H9 (cell line): ENCODE measurements around the gene ACBD3. TPM values are rescaled to one million over a fixed set of nuclear protein-coding genes. Genes with fewer than 3 reads are reported as not detected.

Experiments used
- DNase-seq: peaks from one replicate; pipeline ENCODE4 v3.0.0-alpha.2; 2017
- H2AFZ ChIP-seq: one replicate; pipeline ENCODE4 v1.6.1; 2013; ENCODE audit warnings: mild to moderate bottlenecking, low read length, control low read depth, moderate library complexity
- H2AK5ac ChIP-seq: 2 replicates; pipeline ENCODE4 v1.6.1; 2013; ENCODE audit warnings: low read length, control low read depth, mixed read lengths; ENCODE audit not compliant: insufficient read length
- H2BK120ac ChIP-seq: one replicate; pipeline ENCODE4 v1.6.1; 2013; ENCODE audit warnings: low read depth, mild to moderate bottlenecking, low read length, control low read depth, inconsistent platforms; ENCODE audit not compliant: poor library complexity, severe bottlenecking
- H2BK12ac ChIP-seq: 2 replicates; pipeline ENCODE4 v1.6.1; 2013; ENCODE audit warnings: low read length, control low read depth, mixed read lengths, low read depth; ENCODE audit not compliant: insufficient read length
- H2BK15ac ChIP-seq: 2 replicates; pipeline ENCODE4 v1.6.1; 2013; ENCODE audit warnings: low read depth, low read length, control low read depth
- H2BK20ac ChIP-seq: one replicate; pipeline ENCODE4 v1.6.1; 2013; ENCODE audit warnings: low read depth, mild to moderate bottlenecking, low read length, control low read depth, inconsistent platforms; ENCODE audit not compliant: poor library complexity, severe bottlenecking
- H2BK5ac ChIP-seq: 2 replicates; pipeline ENCODE4 v1.6.1; 2013; ENCODE audit warnings: low read length, control low read depth, mixed read lengths; ENCODE audit not compliant: insufficient read length
- H3K14ac ChIP-seq: 2 replicates; pipeline ENCODE4 v1.6.1; 2013; ENCODE audit warnings: low read length, control low read depth; ENCODE audit not compliant: insufficient read depth
- H3K18ac ChIP-seq: 2 replicates; pipeline ENCODE4 v1.6.1; 2013; ENCODE audit warnings: low read depth, mild to moderate bottlenecking, mixed read lengths, low read length, control low read depth; ENCODE audit not compliant: insufficient read length
- H3K23ac ChIP-seq: 2 replicates; pipeline ENCODE4 v1.6.1; 2013; ENCODE audit warnings: low read length, control low read depth, mixed read lengths, low read depth; ENCODE audit not compliant: insufficient read length
- H3K23me2 ChIP-seq: 2 replicates; pipeline ENCODE4 v1.6.1; 2013; ENCODE audit warnings: low read depth, mild to moderate bottlenecking, mixed read lengths, low read length, control low read depth; ENCODE audit not compliant: insufficient read length, poor library complexity, severe bottlenecking
- H3K27ac ChIP-seq: 2 replicates; pipeline ENCODE4 v1.5.1; 2013; ENCODE audit warnings: low read length, control low read depth, mixed read lengths, low read depth; ENCODE audit not compliant: insufficient read length
- H3K27me3 ChIP-seq: 2 replicates; pipeline ENCODE4 v1.6.1; 2013; ENCODE audit warnings: low read length, control low read depth, inconsistent platforms; ENCODE audit not compliant: insufficient read depth
- H3K4ac ChIP-seq: 2 replicates; pipeline ENCODE4 v1.6.1; 2013; ENCODE audit warnings: low read depth, mild to moderate bottlenecking, control low read depth, inconsistent platforms, low read length, moderate library complexity
- H3K4me1 ChIP-seq: 2 replicates; pipeline ENCODE4 v1.6.1; 2013; ENCODE audit warnings: low read length, control low read depth, inconsistent platforms; ENCODE audit not compliant: insufficient read depth
- H3K4me2 ChIP-seq: 2 replicates; pipeline ENCODE4 v1.6.1; 2013; ENCODE audit warnings: low read length, control low read depth, mixed read lengths; ENCODE audit not compliant: insufficient read length, insufficient read depth
- H3K56ac ChIP-seq: 2 replicates; pipeline ENCODE4 v1.6.1; 2013; ENCODE audit warnings: low read depth, mild to moderate bottlenecking, mixed read lengths, low read length, control low read depth; ENCODE audit not compliant: insufficient read length
- H3K79me1 ChIP-seq: 2 replicates; pipeline ENCODE4 v1.6.1; 2013; ENCODE audit warnings: low read depth, mild to moderate bottlenecking, moderate library complexity, low read length, control low read depth, inconsistent platforms; ENCODE audit not compliant: insufficient read depth, poor library complexity, severe bottlenecking
- H3K79me2 ChIP-seq: 2 replicates; pipeline ENCODE4 v1.6.1; 2013; ENCODE audit warnings: low read length, control low read depth, inconsistent platforms; ENCODE audit not compliant: insufficient read depth
- H3K9ac ChIP-seq: 2 replicates; pipeline ENCODE4 v1.6.1; 2013; ENCODE audit warnings: low read length, control low read depth, mixed read lengths; ENCODE audit not compliant: insufficient read length; ENCODE audit errors: extremely low read depth
- H3K9me3 ChIP-seq: one replicate; pipeline ENCODE4 v1.6.1; 2013; ENCODE audit warnings: low read depth, low read length, inconsistent platforms; ENCODE audit not compliant: control insufficient read depth
- H3T11ph ChIP-seq: one replicate; pipeline ENCODE4 v1.6.1; 2013; ENCODE audit warnings: mild to moderate bottlenecking, low read length, control low read depth, inconsistent platforms
- H4K20me1 ChIP-seq: one replicate; pipeline ENCODE4 v1.6.1; 2013; ENCODE audit not compliant: control insufficient read depth, insufficient read length, insufficient read depth
- H4K5ac ChIP-seq: 2 replicates; pipeline ENCODE4 v1.6.1; 2013; ENCODE audit warnings: low read depth, mild to moderate bottlenecking, mixed read lengths, low read length, control low read depth; ENCODE audit not compliant: insufficient read length
- H4K8ac ChIP-seq: replicated peaks from 2 replicates; pipeline ENCODE4 v1.6.1; 2013; ENCODE audit warnings: low read length, control low read depth, mixed read lengths, low read depth; ENCODE audit not compliant: insufficient read length
- H4K91ac ChIP-seq: 2 replicates; pipeline ENCODE4 v1.6.1; 2013; ENCODE audit warnings: low read depth, mild to moderate bottlenecking, moderate library complexity, mixed read lengths, low read length, control low read depth; ENCODE audit not compliant: insufficient read length
- H3K27ac Mint-ChIP-seq, 3 experiments: 2 replicates in 2 of 3; 3 replicates in 1 of 3; pipeline ENCODE4 v1.8.0; 2020 to 2021; ENCODE audit warnings: mixed read lengths in 3 of 3, mild to moderate bottlenecking in 1 of 3, moderate library complexity in 1 of 3
- H3K27me3 Mint-ChIP-seq: 2 replicates; pipeline ENCODE4 v1.8.0; 2021; ENCODE audit warnings: low read depth, mild to moderate bottlenecking, moderate library complexity, mixed read lengths
- H3K36me3 Mint-ChIP-seq, 3 experiments: 2 replicates in 2 of 3; 3 replicates in 1 of 3; pipeline ENCODE4 v1.8.0; 2020 to 2021; ENCODE audit warnings: low read depth in 3 of 3, mixed read lengths in 3 of 3; ENCODE audit not compliant: insufficient read depth in 1 of 3
- H3K4me1 Mint-ChIP-seq, 2 experiments: 2 replicates each; pipeline ENCODE4 v1.8.0; 2020; ENCODE audit warnings: mixed read lengths in 2 of 2
- H3K4me3 Mint-ChIP-seq, 2 experiments: 2 replicates in 1 of 2; 3 replicates in 1 of 2; pipeline ENCODE4 v1.8.0; 2020 to 2021; ENCODE audit warnings: mild to moderate bottlenecking in 2 of 2, mixed read lengths in 2 of 2, moderate library complexity in 1 of 2
- H3K9me3 Mint-ChIP-seq, 2 experiments: 2 replicates in 1 of 2; 3 replicates in 1 of 2; pipeline ENCODE4 v1.8.0; 2020; ENCODE audit warnings: mild to moderate bottlenecking in 2 of 2, mixed read lengths in 2 of 2, moderate library complexity in 1 of 2
- WGBS: extraction: QIAGEN DNeasy Blood & Tissue Kit; methylation state at CpG from one replicate; pipeline ENCODE4 v1.1.7; 2013; ENCODE audit warnings: missing lambda C conversion rate, low lambda C conversion rate, mixed read lengths; ENCODE audit not compliant: insufficient read length; ENCODE audit errors: extremely low coverage; 5-methylcytosine and 5-hydroxymethylcytosine counted together
- total RNA-seq: library from RNA; stranded (reverse); gene quantifications from 2 replicates; pipeline ENCODE4 v1.2.1, GENCODE V29; 2021
- TF ChIP-seq, protein P1 (sequence below): fragments of 200-600 bp; sonication (generic); conservative IDR thresholded peaks from 3 replicates; pipeline ENCODE4 v1.8.0; 2021; ENCODE audit warnings: antibody characterized with exemption, mild to moderate bottlenecking

ACBD3 gene
- total RNA-seq, 1 experiment from 2014 or later = 30.8 TPM

DNA sequence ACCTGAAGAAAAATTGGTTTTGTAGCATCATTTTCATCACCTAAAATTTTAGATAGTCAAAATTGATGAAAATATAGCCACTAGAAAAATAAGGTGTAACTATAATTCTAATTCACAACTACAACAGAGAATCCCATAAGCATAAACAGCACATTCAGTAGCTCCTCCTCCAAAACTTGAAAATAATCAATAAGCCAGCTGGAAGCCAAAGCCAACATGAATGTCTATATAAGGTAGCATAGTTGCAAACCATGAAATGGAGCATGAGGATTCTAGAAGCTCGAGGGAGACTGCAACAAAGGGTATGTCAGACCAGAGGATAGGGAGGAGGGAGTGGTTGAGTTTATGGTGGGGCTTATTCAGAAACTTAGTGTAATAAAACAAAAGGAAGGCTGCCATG lies 22.4 kb downstream of the ACBD3 start:
- Histone ChIP-seq H4K20me1 (no peaks in the 10 kb centered on the region), H3K9me3 (no peaks in the 10 kb centered on the region), H3K79me2 (no peaks in the 10 kb centered on the region), H3K79me1 (peaks cover under 1% of the 10 kb centered on the region), H3K23me2 (no peaks in the 10 kb centered on the region), H2AK5ac (no peak overlapping the region), H2AFZ (no peak overlapping the region), H3K4me1 (no peaks in the 10 kb centered on the region), H3T11ph (no peak overlapping the region), H3K27ac (no peak overlapping the region), H3K27me3 (no peaks in the 10 kb centered on the region), H3K18ac (no peak overlapping the region), H4K5ac (no peak overlapping the region), H2BK20ac (no peak overlapping the region), H2BK15ac (no peak overlapping the region), H3K9ac (no peak overlapping the region), H3K4me2 (no peak overlapping the region), H2BK120ac (no peak overlapping the region), H4K8ac (no peak overlapping the region), H3K56ac (no peak overlapping the region), H3K4ac (no peak overlapping the region), H4K91ac (no peak overlapping the region), H2BK12ac (no peak overlapping the region), H3K23ac (no peak overlapping the region), H2BK5ac (no peak overlapping the region), H3K14ac (no peak overlapping the region)
- Mint-ChIP-seq H3K4me3 (no peak overlapping the region), H3K27ac (no peak overlapping the region), H3K27me3 (no peaks in the 10 kb centered on the region), H3K4me1 (no peaks in the 10 kb centered on the region), H3K36me3 (peaks cover 27 to 52% (median 52%) of the 10 kb centered on the region in 3 experiments; a peak in 6 of 7 replicates), H3K9me3 (no peaks in the 10 kb centered on the region)
- TF ChIP-seq, protein P1, sequence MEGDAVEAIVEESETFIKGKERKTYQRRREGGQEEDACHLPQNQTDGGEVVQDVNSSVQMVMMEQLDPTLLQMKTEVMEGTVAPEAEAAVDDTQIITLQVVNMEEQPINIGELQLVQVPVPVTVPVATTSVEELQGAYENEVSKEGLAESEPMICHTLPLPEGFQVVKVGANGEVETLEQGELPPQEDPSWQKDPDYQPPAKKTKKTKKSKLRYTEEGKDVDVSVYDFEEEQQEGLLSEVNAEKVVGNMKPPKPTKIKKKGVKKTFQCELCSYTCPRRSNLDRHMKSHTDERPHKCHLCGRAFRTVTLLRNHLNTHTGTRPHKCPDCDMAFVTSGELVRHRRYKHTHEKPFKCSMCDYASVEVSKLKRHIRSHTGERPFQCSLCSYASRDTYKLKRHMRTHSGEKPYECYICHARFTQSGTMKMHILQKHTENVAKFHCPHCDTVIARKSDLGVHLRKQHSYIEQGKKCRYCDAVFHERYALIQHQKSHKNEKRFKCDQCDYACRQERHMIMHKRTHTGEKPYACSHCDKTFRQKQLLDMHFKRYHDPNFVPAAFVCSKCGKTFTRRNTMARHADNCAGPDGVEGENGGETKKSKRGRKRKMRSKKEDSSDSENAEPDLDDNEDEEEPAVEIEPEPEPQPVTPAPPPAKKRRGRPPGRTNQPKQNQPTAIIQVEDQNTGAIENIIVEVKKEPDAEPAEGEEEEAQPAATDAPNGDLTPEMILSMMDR = no peak
- no peak for DNase-seq
- WGBS = no CpG with 5 or more reads among the region's 1 CpG
